PC-3 (cell line): ENCODE data around the gene WWC2. TPM values are rescaled to one million over a fixed set of nuclear protein-coding genes. Genes with fewer than 3 reads are reported as not detected.

Source experiments
- ATAC-seq: fragments of 200-7000 bp; cut with Tn5 transposase; 2 replicates; pipeline ENCODE4 v1.9.1; 2020; ENCODE audit warnings: mild to moderate bottlenecking, moderate library complexity
- BruUV-seq: library from RNA; stranded (reverse); fragments of 400-500 nt; replicated peaks from 2 replicates; lab custom pipeline; 2021; lab: Mats Ljungman, UMichigan
- CTCF ChIA-PET: fragments of 300-600 bp; sonication (Branson Sonifier 250); formaldehyde crosslinking; loops from one replicate; lab custom pipeline; 2022; ENCODE audit warnings: antibody characterized with exemption; lab: Charles Lee
- POLR2A ChIA-PET: fragments of 300-600 bp; sonication (Branson Sonifier 250); formaldehyde crosslinking; loops from one replicate; lab custom pipeline; 2022; ENCODE audit warnings: antibody characterized with exemption; ENCODE audit not compliant: unreplicated experiment; lab: Charles Lee
- DNase-seq: peaks from one replicate; pipeline ENCODE4 v3.0.0-alpha.2; 2015
- H2AFZ ChIP-seq: fragments of 300-600 bp; sonication (generic); 2 replicates; pipeline ENCODE4 v1.6.0; 2016; ENCODE audit warnings: antibody characterized with exemption, low read length
- H3F3A ChIP-seq: fragments of 300-600 bp; sonication (generic); one replicate; pipeline ENCODE4 v1.6.0; 2017; ENCODE audit warnings: antibody characterized with exemption, low read length, control low read depth, mild to moderate bottlenecking; ENCODE audit not compliant: unreplicated experiment
- H3K27ac ChIP-seq: fragments of 300-600 bp; sonication (generic); 2 replicates; pipeline ENCODE4 v1.5.1; 2016; ENCODE audit warnings: mild to moderate bottlenecking, low read length
- H3K27me3 ChIP-seq: fragments of 300-600 bp; sonication (generic); 2 replicates; pipeline ENCODE4 v1.6.1; 2016; ENCODE audit warnings: low read length, mixed read lengths
- H3K36me3 ChIP-seq: fragments of 300-600 bp; sonication (generic); 2 replicates; pipeline ENCODE4 v1.6.1; 2016; ENCODE audit warnings: low read depth, mixed run types, low read length, mixed read lengths
- H3K4me1 ChIP-seq: fragments of 300-600 bp; sonication (generic); 2 replicates; pipeline ENCODE4 v1.5.1; 2016; ENCODE audit warnings: low read length; ENCODE audit not compliant: insufficient read depth
- H3K4me2 ChIP-seq: fragments of 300-600 bp; sonication (generic); 2 replicates; pipeline ENCODE4 v1.6.0; 2016; ENCODE audit warnings: low read length
- H3K4me3 ChIP-seq: fragments of 300-600 bp; sonication (generic); 2 replicates; pipeline ENCODE4 v1.5.1; 2016; ENCODE audit warnings: mild to moderate bottlenecking, low read length, mixed read lengths
- H3K79me2 ChIP-seq: fragments of 300-600 bp; sonication (generic); 2 replicates; pipeline ENCODE4 v1.6.1; 2017; ENCODE audit warnings: low read length, mixed read lengths
- H3K9ac ChIP-seq: fragments of 300-600 bp; sonication (generic); 2 replicates; pipeline ENCODE4 v1.6.0; 2016; ENCODE audit warnings: mild to moderate bottlenecking, low read length
- H3K9me2 ChIP-seq: fragments of 300-600 bp; sonication (generic); replicated peaks from 2 replicates; pipeline ENCODE4 v1.6.1; 2016; ENCODE audit warnings: mixed run types, low read length, mixed read lengths
- H3K9me3 ChIP-seq: fragments of 300-600 bp; sonication (generic); 2 replicates; pipeline ENCODE4 v1.6.1; 2016; ENCODE audit warnings: low read length, mixed read lengths
- H4K20me1 ChIP-seq: fragments of 300-600 bp; sonication (generic); 2 replicates; pipeline ENCODE4 v1.6.1; 2016; ENCODE audit warnings: low read length, mixed read lengths
- EZH2 ChIP-seq: fragments of 300-600 bp; sonication (generic); IDR thresholded peaks from one replicate; pipeline ENCODE4 v1.6.1; 2017; ENCODE audit warnings: antibody characterized with exemption, mild to moderate bottlenecking, low read length; ENCODE audit not compliant: unreplicated experiment
- EZH2phosphoT487 ChIP-seq: fragments of 300-600 bp; sonication (generic); IDR thresholded peaks from 2 replicates; pipeline ENCODE4 v1.6.1; 2018; ENCODE audit warnings: mild to moderate bottlenecking, antibody characterized with exemption, low read length, borderline replicate concordance
- intact Hi-C: fragments of 100-400 bp; cut with micrococcal nuclease; formaldehyde crosslinking; loops from 2 replicates; pipeline ENCODE4 v1.9.0; 2023
- total RNA-seq: library from RNA; depleted of rRNA; stranded (reverse); fragments of >200 nt; gene quantifications from 2 replicates; pipeline ENCODE4 v1.2.3, GENCODE V29; 2014
- TF ChIP-seq, protein P1 (sequence below): fragments of 300-600 bp; sonication (generic); conservative IDR thresholded peaks from 2 replicates; pipeline ENCODE4 v1.5.1; 2017; ENCODE audit warnings: antibody characterized with exemption, low read depth, mild to moderate bottlenecking, low read length

The WWC2 gene
- total RNA-seq, 1 experiment from 2014 or later = 15.8 TPM

DNA sequence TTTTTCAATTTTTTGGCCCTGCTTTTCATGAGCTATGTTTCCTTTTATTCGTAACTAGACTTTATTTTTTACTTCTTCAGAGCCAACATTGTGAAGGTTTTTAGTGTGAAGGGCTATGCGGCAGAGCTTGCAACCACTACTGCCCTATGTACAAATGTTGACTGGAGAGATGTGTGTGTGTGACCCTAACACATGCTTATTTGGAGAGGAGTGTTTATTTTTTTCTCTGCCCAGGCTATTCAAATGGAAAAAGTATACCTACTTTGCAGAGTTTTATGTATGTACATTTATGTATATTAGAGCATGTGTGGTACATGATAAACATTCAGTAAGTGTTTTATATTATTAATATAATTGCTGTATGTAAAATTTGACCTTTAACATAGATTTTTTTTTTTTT is 86.5 kb downstream of the WWC2 start:
- no peak overlapping the region for H2AFZ ChIP-seq
- POLR2A ChIA-PET = no interaction called here
- no peaks in the 10 kb centered on the region for H4K20me1 ChIP-seq
- H3K4me3 ChIP-seq = no peak overlapping the region
- CTCF ChIA-PET = no interaction called here
- ATAC-seq (no peak), DNase-seq (no peak)
- H3F3A ChIP-seq = no peaks in the 10 kb centered on the region
- peaks cover 6% of the 10 kb centered on the region for H3K4me1 ChIP-seq
- no peak overlapping the region for H3K9ac ChIP-seq
- no peaks in the 10 kb centered on the region for H3K27me3 ChIP-seq
- H3K9me3 ChIP-seq = no peaks in the 10 kb centered on the region
- intact Hi-C loops = no loop called here
- no peaks in the 10 kb centered on the region for H3K36me3 ChIP-seq
- H3K9me2 ChIP-seq = no peaks in the 10 kb centered on the region
- BruUV-seq = no TSS peak
- H3K27ac ChIP-seq = no peak overlapping the region
- peaks cover 20% of the 10 kb centered on the region; the same call in 1 of the 2 replicates for H3K79me2 ChIP-seq
- TF ChIP-seq EZH2 (no peak), EZH2phosphoT487 (no peak)
- TF ChIP-seq, protein P1, sequence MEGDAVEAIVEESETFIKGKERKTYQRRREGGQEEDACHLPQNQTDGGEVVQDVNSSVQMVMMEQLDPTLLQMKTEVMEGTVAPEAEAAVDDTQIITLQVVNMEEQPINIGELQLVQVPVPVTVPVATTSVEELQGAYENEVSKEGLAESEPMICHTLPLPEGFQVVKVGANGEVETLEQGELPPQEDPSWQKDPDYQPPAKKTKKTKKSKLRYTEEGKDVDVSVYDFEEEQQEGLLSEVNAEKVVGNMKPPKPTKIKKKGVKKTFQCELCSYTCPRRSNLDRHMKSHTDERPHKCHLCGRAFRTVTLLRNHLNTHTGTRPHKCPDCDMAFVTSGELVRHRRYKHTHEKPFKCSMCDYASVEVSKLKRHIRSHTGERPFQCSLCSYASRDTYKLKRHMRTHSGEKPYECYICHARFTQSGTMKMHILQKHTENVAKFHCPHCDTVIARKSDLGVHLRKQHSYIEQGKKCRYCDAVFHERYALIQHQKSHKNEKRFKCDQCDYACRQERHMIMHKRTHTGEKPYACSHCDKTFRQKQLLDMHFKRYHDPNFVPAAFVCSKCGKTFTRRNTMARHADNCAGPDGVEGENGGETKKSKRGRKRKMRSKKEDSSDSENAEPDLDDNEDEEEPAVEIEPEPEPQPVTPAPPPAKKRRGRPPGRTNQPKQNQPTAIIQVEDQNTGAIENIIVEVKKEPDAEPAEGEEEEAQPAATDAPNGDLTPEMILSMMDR = no peak
- no peak overlapping the region for H3K4me2 ChIP-seq

DNA sequence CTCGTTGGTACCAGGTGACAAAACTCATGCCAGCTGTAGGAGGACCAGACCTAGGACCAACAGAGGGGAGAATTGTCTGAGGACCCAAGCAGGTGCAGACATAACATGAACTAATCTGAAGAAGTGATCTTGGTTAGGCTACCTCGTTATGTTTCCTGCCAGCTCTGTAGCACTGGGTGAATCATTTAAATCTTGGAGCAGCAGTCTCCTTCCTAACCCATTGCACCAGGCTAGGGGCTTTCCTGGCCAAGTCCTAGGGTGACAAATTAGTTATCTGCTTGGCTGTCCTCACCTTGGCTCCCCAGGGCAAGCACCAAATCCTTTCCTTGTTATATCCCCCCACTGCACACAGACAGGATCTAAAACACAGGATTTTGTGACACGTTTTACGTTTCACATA is 87.8 kb downstream of the WWC2 start:
- CTCF ChIA-PET = no interaction called here
- Histone ChIP-seq H3K4me1 (peaks cover 6% of the 10 kb centered on the region), H3K36me3 (no peaks in the 10 kb centered on the region), H3K79me2 (peaks cover 16% of the 10 kb centered on the region), H3K27me3 (no peaks in the 10 kb centered on the region), H3K4me2 (no peak overlapping the region), H3K9ac (no peak overlapping the region), H3K9me3 (no peaks in the 10 kb centered on the region), H3F3A (no peaks in the 10 kb centered on the region), H4K20me1 (no peaks in the 10 kb centered on the region), H2AFZ (no peak overlapping the region), H3K9me2 (no peaks in the 10 kb centered on the region), H3K27ac (no peak overlapping the region), H3K4me3 (no peak overlapping the region)
- DNase-seq (no peak), ATAC-seq (no peak)
- TF ChIP-seq EZH2 (no peak), EZH2phosphoT487 (no peak)
- TF ChIP-seq, protein P1 = no peak
- no TSS peak for BruUV-seq
- POLR2A ChIA-PET = no interaction called here
- intact Hi-C loops = no loop called here

DNA sequence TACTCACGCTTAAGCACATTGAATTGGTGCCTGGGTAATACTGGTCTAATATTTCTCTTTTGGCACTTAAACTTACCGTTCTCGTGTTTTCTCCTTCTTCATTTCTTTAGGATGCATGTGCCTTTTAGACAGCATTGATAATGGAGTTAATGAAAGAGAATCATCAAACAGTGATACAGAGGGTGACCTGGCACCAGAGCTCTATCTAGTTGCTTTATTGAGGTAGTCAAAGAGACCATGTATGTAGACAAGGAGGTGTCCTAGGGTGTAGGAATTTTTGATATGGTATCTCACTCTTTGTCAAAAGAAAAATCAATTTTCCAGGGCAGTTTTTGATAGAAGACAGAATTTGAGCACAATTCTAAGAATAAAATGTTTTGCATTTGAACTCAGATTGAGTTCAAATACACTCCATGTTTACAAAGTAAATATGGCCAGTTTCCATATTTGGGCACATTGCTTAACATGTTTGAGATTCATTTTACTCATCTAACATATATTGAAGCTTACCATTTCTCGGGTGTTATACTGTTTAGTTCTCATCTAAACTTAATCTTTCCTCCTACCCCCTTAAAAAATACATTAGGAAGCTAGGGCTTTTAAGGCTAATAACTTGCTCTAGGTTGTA is 92.0 kb downstream of the WWC2 start:
- no peaks in the 10 kb centered on the region for H4K20me1 ChIP-seq
- ChIA-PET POLR2A (no interaction called here), CTCF (interaction anchor here (0.8 kb wide), 1 partner anchor 65 kb away, joined by 3 read pairs; no protein-coding TSS in a partner anchor)
- H3K4me2 ChIP-seq = no peak overlapping the region
- no peak overlapping the region for H3K4me3 ChIP-seq
- no peak overlapping the region for H3K9ac ChIP-seq
- TF ChIP-seq EZH2 (no peak), EZH2phosphoT487 (no peak)
- TF ChIP-seq, protein P1 = no peak
- H3K27me3 ChIP-seq = no peaks in the 10 kb centered on the region
- H3K4me1 ChIP-seq = no peaks in the 10 kb centered on the region
- no peaks in the 10 kb centered on the region for H3K9me2 ChIP-seq
- ATAC-seq (no peak), DNase-seq (peak; percentile 18)
- H3F3A ChIP-seq = no peaks in the 10 kb centered on the region
- H3K79me2 ChIP-seq = peaks cover 4% of the 10 kb centered on the region; the same call in 1 of the 2 replicates
- intact Hi-C loops = no loop called here
- no TSS peak for BruUV-seq
- no peak overlapping the region for H3K27ac ChIP-seq
- H3K36me3 ChIP-seq = no peaks in the 10 kb centered on the region
- H3K9me3 ChIP-seq = no peaks in the 10 kb centered on the region
- H2AFZ ChIP-seq = no peak overlapping the region
